22Rv1 (cell line): ENCODE results near the gene GOLGA2.

ENCODE experiments used
- ZFX ChIP-seq: fragments of 450-650 bp; IDR thresholded peaks from 2 replicates; pipeline ENCODE4 v1.6.1; 2017; ENCODE audit warnings: antibody characterized with exemption, borderline replicate concordance
- TF ChIP-seq, protein P1 (sequence below): fragments of 450-650 bp; IDR thresholded peaks from 2 replicates; pipeline ENCODE4 v1.5.1; 2017; ENCODE audit warnings: mild to moderate bottlenecking

DNA sequence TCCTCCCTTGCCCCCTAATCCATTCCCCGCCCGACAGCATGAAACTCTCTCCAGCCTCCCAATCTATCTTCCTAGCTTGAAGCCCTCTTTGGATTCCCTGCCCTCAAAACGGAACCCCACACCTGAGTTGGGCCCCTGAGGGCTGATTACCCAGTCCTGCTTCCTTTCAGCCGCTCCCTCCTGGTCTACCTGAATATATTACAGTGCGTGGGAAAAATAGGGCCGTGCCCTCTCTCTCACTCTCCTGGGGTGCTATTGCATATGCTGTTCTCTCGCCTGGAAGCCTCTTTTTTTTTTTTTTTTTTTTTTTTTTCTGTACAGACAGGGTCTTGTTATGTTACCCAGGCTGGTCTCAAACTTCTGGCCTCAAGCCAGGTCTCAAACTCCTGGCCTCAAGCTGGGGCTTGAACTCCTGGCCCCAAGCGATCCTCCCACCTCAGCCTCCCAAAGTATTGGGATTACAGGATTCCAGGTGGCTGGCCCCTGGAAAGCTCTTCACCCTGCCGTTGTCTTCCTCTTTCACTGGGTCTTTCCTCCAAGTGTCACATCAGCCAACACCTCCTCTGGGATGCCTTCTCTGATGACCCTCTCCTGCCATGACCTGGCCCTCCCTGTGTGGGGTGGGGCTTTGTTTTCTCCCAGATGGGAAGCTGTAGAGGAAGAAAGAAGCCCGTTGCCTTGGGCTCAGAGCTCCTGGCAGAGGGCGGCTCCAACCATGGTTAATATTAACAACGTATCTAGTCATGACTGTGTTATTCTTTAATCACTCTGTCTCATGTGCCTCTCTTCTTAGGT lies 64.4 kb downstream of the GOLGA2 start:
- TF ChIP-seq, protein P1, sequence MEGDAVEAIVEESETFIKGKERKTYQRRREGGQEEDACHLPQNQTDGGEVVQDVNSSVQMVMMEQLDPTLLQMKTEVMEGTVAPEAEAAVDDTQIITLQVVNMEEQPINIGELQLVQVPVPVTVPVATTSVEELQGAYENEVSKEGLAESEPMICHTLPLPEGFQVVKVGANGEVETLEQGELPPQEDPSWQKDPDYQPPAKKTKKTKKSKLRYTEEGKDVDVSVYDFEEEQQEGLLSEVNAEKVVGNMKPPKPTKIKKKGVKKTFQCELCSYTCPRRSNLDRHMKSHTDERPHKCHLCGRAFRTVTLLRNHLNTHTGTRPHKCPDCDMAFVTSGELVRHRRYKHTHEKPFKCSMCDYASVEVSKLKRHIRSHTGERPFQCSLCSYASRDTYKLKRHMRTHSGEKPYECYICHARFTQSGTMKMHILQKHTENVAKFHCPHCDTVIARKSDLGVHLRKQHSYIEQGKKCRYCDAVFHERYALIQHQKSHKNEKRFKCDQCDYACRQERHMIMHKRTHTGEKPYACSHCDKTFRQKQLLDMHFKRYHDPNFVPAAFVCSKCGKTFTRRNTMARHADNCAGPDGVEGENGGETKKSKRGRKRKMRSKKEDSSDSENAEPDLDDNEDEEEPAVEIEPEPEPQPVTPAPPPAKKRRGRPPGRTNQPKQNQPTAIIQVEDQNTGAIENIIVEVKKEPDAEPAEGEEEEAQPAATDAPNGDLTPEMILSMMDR: no peak
- TF ChIP-seq ZFX: no peak
